HG02938 (cell line): ENCODE measurements around the gene MBTPS2.
"Not testable (repeated sequence)": the region's sequence is repeated elsewhere in the genome, so short reads cannot be mapped to it uniquely, and the experiment has no call there.

Experiments used
- ATAC-seq: cut with Tn5 transposase; IDR thresholded peaks from one replicate; pipeline ENCODE4 v1.9.1; 2021; ENCODE audit warnings: mild to moderate bottlenecking, moderate library complexity; ENCODE audit not compliant: unreplicated experiment

The MBTPS2 gene

DNA sequence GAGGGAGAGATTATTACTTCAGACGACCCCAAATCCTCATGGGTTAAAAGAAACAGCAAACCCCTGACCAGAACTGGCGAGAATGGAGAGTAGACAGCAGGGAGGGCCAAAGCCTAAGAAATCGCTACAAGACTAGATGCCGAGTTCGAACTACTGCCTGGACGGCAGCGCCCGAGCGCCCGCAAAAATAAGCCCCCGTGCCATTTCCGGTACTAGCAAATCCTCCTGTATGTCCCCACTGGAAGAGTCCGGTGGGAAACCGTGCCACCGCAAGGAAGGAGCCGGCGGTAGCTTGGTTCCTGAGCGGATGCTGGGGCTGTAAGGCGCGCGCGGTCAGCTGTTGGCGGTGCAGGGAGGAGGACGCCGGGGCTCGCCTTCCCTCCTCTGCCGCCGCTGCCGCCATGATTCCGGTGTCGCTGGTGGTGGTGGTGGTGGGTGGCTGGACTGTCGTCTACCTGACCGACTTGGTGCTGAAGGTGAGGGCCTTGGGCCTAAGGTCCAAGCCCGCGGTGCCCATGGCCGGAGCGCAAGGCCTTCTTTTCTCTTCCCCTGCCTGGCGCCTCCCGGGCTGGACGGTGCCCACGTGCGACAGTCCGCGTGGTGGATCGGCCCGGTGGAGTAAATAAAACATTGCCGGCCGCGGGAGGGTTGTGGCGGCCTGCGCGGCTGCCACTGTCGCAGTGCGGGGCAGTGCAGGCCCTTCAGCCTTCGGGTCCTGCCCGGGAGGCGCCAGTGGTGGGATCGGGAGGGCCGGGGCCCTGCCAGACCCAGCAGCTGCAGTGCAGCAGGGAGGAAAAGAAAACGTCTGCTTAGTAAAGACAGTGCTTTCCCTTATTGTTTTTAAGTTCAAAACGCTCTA, at the start of gene MBTPS2:
Gene MBTPS2, plus strand, starts transcription at position 284 of the 859 bp plus-strand sequence. Its CDS starts 118 bp downstream, at position 402.
- peak; percentile 90 for ATAC-seq

- ATAC-seq = no peak
These were observed 40.7 kb upstream of the MBTPS2 start for GRCh38 chrX:21798677-21799219.

GRCh38 chrX:21799767-21800166, 39.6 kb upstream of the MBTPS2 start:
- ATAC-seq = no peak

DNA sequence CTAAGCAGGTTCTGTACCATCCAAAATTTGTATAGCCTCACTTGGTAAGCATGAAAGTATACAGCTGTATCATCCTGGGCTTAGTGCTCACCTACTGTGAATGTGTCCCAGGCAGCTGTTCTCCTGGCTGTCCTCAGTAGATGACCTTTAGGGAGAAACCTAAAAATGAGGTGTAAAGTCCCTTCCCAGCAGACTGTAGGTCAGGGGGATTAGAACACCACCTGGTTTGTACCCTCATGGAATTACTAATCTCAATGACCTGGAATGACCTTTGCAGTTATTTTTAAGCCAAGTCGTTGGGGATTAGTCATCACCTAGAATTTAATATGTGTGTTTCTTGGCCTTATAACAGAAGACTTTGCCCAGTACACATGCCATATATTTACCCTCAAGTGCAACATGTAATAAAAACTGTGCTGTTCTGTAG, 39.1 kb upstream of the MBTPS2 start:
- ATAC-seq = no peak

DNA sequence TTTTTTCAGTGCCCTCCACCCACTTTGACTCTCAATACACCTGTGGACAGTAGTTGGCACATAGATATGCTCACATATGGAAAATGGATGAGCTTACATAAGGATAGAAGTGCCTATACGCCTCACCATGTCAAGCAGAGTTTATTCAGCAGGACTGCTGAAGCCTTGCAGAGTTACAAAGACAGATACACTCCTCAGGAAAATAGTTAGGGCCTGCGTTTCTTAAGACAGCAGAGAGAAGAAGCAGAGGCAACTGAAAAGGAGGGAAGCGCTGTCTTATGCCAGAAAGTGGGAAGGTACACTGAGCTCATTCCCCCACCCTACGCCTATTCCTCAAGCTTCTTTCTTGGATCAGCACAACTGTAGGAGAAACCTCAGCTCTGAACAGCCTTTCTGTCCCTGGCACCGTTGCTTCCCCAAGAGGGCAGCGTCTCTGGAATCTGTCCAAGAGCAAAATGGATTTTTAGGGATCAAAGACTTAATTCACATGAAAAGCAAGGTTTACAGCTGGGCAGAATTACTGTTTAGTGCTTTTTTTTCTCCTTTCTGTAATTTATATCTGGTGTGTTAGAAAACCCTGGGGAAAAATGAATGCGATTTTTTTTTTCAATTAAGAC, 37.3 kb upstream of the MBTPS2 start:
- ATAC-seq = no peak

- ATAC-seq = no peak
These were observed 36.6 kb upstream of the MBTPS2 start for GRCh38 chrX:21802839-21803238.

DNA sequence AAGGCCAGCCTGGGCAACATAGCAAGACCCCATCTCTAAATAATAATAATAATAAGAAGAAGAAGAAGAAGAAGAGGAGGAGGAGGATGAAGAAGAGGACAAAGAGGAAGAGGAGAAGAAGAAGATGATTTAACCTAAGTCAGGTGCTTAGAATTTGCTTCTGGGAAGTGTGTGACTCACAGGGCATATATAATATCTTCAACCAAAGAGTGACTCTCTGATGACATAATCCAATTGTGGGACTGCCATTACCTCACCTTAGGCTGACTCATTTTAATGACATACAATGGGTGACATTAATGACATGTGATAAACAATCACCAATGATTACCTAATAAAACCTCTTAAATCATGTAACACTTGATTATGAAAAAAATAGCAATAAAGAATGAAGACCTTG, 32.7 kb upstream of the MBTPS2 start:
- ATAC-seq = no peak

DNA sequence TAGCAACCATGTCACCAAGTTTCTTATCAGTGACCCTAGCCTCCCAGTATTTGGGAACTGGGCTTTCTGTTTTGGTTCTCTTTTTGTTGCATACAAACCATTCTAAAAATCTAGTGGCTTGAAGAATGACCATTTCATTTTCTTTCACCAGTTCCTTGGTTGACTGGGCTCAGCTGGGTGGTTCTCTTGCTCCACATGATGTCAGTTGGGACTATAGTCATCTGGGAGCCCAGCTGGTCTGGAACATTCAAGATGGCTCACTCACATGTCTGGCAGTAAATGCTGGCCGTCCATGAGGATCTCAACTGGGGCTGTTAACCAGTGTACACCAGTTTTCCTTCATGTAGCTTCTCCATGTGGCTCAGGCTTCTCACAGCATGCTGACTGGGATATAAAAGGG, 27.6 kb upstream of the MBTPS2 start:
- no peak for ATAC-seq

GRCh38 chrX:21812628-21813027, 26.8 kb upstream of the MBTPS2 start:
- ATAC-seq = no peak

DNA sequence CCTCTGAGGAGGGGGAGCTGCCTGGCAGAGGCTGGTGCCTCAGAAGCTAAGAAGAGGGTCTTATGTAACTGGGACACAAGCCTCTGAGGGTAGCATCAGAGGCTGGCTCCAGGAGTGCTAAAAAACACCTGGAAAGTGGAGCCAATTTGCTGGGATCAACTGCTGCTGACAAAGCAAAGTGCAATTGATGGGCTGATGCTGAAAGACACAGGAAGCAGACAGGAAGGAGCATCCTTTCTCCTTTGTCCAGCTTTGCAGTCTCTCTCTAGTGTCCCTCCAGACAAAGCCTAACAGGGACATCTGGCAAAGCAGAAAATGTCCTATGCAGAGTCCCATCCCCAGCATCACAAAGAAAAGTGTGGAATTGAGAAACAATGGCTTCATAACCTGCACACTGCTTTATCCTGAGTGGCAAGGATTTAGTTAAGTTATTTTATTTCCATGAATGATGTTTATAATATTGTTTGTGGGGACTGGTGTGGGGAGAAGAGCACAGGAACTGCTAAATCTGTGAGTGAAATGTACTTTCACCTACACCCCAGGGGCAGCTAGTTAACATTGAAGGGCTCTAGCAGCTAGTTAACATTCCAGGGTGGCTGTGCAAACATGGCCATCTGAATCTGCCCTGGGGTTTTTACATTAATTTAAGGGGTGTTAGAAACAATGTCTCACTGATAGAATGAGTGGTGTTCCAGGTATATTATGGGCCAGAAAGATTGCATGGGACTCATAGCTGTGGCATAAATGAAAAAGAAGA, 25.6 kb upstream of the MBTPS2 start:
- no peak for ATAC-seq

- no peak for ATAC-seq
These were observed 23.3 kb upstream of the MBTPS2 start for GRCh38 chrX:21816136-21816535.

- ATAC-seq = not testable (repeated sequence)
These were observed 19.2 kb upstream of the MBTPS2 start for GRCh38 chrX:21820170-21820569.

DNA sequence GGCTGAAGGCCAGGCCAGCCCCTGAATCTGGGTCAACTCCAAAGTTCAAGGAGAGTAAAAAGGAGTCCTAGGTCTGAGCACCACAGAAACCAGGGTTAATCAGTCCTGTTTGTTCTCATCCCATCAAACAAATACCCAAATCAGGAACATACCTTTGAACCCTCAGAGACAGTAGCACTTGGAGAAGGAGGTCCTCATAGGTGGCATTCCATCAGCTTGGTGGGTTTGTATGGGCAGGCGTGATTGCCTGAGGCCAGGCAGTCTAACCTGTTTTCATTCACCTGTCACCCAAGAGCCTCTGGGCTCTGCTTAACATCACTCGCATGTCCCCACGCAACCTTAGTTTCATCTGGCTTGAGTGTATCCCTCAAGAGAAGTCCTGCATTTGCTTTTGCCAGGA, 17.5 kb upstream of the MBTPS2 start:
- ATAC-seq = no peak

DNA sequence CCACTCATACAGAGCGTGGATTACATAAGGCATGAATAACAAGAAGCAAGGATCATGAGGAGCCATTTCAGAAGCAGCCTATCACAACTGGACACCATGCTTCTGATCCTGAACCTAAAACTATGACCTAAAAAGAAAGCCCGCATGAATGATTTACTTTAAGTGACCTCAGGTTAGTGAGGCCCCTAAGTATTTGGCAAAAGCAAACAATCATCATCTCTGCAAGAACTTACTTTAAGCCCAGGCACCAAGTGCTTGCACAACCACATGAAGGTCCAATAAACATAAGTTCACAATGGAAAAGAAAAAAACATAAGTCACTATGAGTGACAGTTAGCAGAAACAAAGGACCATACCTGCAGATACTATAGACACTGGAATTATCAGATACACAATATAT, 7.9 kb upstream of the MBTPS2 start:
- ATAC-seq = no peak

DNA sequence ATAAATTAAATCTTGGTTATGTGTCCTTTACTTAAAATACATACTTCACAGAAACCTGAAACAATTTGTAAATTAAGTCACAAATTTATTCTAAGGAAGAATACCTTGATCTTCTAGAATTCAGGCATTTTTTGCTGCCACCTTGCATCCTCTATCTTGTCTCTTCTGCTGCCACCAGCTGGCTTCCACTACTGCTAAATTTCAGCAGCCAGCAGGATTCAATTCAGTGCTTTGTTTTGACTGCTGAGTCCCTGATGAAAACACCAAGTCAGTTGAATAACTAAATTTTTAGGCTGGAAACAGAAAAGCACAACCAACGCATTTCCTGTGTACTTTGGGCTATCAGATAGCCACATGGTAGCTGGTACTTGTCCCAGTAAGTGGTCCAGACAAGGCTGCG, 2.4 kb upstream of the MBTPS2 start:
- no peak for ATAC-seq

DNA sequence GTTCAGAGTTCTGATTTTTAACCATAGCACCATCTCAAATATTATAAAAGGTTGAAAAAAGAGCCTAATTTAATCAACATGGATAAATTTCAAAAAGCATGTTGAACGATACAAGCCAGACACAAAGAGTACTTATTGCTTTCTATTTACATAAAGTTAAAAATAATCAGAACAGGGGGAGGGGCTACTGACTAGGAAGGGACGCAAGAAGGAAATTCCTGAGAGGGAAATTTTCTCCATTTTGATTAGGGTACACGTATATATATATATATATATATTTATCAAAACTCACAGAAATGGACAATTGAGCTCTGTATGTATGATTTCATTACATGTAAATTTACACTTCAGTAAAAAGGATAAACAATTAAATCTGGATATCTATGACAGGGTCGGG, 482 bp upstream of the MBTPS2 start:
- ATAC-seq = peak; percentile 8

DNA sequence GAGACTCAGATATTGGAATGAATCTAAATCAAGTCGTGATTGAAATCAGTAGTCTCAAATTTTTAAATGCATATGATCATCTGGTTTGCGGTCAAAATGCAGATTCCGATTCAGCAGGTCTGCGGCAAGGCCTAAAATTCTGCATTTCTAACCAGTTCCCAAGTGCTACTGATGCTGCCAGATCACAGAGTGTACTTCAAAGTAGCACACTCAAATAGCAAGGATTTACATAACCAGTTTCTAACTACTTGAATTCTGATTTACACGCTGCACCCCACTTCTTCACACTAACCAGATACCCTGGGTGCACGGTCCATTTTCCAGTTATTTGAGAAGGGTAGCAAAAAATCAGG, 752 bp downstream of the MBTPS2 start:
- ATAC-seq = peak; percentile 12

DNA sequence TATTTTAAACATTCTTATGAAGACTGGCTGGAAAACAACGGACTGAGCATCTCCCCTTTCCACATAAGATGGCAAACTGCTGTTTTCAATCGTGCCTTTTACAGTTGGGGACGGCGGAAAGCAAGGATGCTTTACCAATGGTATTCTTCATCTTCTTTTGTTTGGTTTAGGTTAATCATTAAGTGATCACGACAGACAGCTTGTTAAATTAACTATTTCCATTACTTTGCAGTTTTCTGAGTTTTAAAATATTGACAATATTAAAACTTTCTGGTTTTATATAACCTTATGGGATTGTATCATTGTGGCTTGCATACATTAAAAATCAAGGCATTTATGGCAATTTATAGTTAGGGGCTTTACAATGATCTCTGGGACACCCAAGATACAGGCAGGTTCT, 3.8 kb downstream of the MBTPS2 start:
- ATAC-seq = no peak

GRCh38 chrX:21845096-21845495, 5.7 kb downstream of the MBTPS2 start:
- ATAC-seq = no peak

DNA sequence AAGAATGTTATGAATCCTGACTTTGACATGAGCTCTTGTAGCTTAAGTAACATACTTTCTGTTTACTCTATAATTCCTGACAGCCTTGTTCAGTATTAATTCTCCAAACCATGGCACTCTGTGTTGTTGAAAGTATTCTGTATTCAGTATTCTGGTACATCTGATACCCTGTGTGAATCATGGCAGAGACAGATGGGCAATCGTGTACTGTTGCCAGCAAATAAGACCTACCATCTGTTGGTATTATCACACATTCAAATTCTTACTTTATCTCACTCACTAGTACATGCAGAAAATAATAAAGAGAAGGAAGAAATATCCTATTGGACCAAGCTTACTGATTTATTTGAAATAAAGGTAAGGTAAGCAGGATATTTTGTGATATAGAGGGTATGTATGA, 7.9 kb downstream of the MBTPS2 start:
- no peak for ATAC-seq

DNA sequence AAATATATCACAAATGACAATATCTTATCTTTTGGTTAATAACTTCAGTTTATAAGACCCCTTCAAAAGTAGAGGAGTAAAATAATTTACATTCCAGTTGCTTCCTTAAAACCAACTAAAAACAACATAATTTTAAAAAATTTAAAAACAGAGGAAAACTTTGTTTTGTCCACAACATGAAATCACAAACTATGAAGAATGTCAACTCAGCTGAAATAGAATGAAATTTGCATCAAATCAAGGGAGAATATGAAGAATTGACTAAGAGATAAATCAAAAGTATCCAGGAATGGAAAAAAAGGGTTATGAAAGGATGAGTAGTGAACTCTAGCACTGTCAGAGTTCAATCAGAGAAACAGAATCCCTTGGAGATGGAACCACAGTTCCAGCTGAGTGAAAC, 14.2 kb downstream of the MBTPS2 start:
- ATAC-seq = no peak
